Loucy (cell line): ENCODE measurements around the gene HMOX2.

Source experiments
- H2AFZ ChIP-seq: fragments of 200-600 bp; sonication (generic); 2 replicates; pipeline ENCODE4 v1.6.0; 2016; ENCODE audit warnings: antibody characterized with exemption, mild to moderate bottlenecking, low read length, moderate library complexity
- H3F3A ChIP-seq: fragments of 200-600 bp; 2 replicates; pipeline ENCODE4 v1.6.0; 2016; ENCODE audit warnings: antibody characterized with exemption, low read depth, mild to moderate bottlenecking
- H3K27me3 ChIP-seq: fragments of 200-600 bp; sonication (generic); 2 replicates; pipeline ENCODE4 v1.6.1; 2014; ENCODE audit warnings: low read length, mild to moderate bottlenecking; ENCODE audit not compliant: insufficient read depth, poor library complexity, severe bottlenecking
- H3K36me3 ChIP-seq: fragments of 200-600 bp; sonication (generic); 2 replicates; pipeline ENCODE4 v1.6.1; 2016; ENCODE audit warnings: low read length; ENCODE audit not compliant: insufficient read depth
- H3K4me1 ChIP-seq: fragments of 200-600 bp; sonication (generic); 2 replicates; pipeline ENCODE4 v1.5.1; 2014; ENCODE audit warnings: low read length, mild to moderate bottlenecking; ENCODE audit not compliant: insufficient read depth, poor library complexity, severe bottlenecking
- H3K4me2 ChIP-seq: fragments of 200-600 bp; sonication (generic); 2 replicates; pipeline ENCODE4 v1.6.0; 2014; ENCODE audit warnings: antibody characterized with exemption, low read length, low read depth, mild to moderate bottlenecking; ENCODE audit not compliant: poor library complexity, severe bottlenecking
- H3K4me3 ChIP-seq: fragments of 200-600 bp; sonication (generic); 2 replicates; pipeline ENCODE4 v1.5.1; 2014; ENCODE audit warnings: low read length, mild to moderate bottlenecking, mixed read lengths; ENCODE audit not compliant: poor library complexity, severe bottlenecking
- H3K79me2 ChIP-seq: fragments of 200-600 bp; sonication (generic); 2 replicates; pipeline ENCODE4 v1.6.1; 2014; ENCODE audit warnings: low read length; ENCODE audit not compliant: insufficient read depth
- H3K9ac ChIP-seq: fragments of 200-600 bp; sonication (generic); 2 replicates; pipeline ENCODE4 v1.6.0; 2014; ENCODE audit warnings: mild to moderate bottlenecking, low read depth, low read length, moderate library complexity; ENCODE audit not compliant: poor library complexity, severe bottlenecking
- H3K9me2 ChIP-seq: fragments of 200-600 bp; sonication (generic); replicated peaks from 2 replicates; pipeline ENCODE4 v1.6.1; 2016; ENCODE audit warnings: low read depth, low read length, mixed read lengths
- H3K9me3 ChIP-seq: fragments of 200-600 bp; sonication (generic); 2 replicates; pipeline ENCODE4 v1.6.1; 2014; ENCODE audit warnings: mild to moderate bottlenecking, antibody characterized with exemption, low read length, low read depth; ENCODE audit not compliant: insufficient read depth
- H4K20me1 ChIP-seq: fragments of 200-600 bp; sonication (generic); 2 replicates; pipeline ENCODE4 v1.6.0; 2014; ENCODE audit warnings: antibody characterized with exemption, low read length, mild to moderate bottlenecking; ENCODE audit not compliant: insufficient read depth, poor library complexity, severe bottlenecking
- CTCF ChIP-seq: fragments of 200-600 bp; sonication (generic); conservative IDR thresholded peaks from 2 replicates; pipeline ENCODE4 v1.5.1; 2014; ENCODE audit warnings: mild to moderate bottlenecking, antibody characterized with exemption, low read length
- EZH2phosphoT487 ChIP-seq: fragments of 200-600 bp; IDR thresholded peaks from 2 replicates; pipeline ENCODE4 v1.6.1; 2018; ENCODE audit warnings: antibody characterized with exemption, mild to moderate bottlenecking, moderate library complexity, borderline replicate concordance

Gene HMOX2

DNA sequence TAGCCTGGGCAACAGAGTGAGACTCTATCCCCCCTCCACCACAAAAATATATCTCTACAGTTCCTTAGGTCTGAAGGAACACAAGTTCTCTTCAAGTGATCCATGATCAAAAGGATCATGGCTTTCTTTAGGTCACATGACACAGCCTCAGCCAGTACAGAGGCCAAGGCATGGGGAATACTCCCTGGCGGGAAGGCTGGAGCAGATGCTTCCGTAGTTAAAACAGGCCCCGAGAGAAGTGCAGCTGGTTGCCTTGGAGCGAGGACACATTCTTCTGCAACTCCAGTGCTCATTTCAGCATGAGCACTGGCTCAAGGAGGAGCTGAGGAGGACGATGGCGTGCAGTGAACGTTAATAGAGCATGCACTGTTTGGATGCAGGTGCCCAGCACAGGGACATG, 48.9 kb downstream of the HMOX2 start:
- no peak overlapping the region for H3K4me2 ChIP-seq

GRCh38 chr16:4525634-4526277, 49.6 kb downstream of the HMOX2 start:
- no peak overlapping the region for H3K9ac ChIP-seq
- no peaks in the 10 kb centered on the region for H3K27me3 ChIP-seq
- no peaks in the 10 kb centered on the region for H3K36me3 ChIP-seq
- no peaks in the 10 kb centered on the region for H3F3A ChIP-seq
- H3K4me2 ChIP-seq, result no peak overlapping the region
- H3K79me2 ChIP-seq, result no peaks in the 10 kb centered on the region
- H3K9me2 ChIP-seq, result no peaks in the 10 kb centered on the region
- no peaks in the 10 kb centered on the region for H4K20me1 ChIP-seq
- no peak overlapping the region for H3K4me3 ChIP-seq
- no peak overlapping the region for H2AFZ ChIP-seq
- H3K9me3 ChIP-seq, result no peaks in the 10 kb centered on the region
- no peak for TF ChIP-seq EZH2phosphoT487
- no peak for TF ChIP-seq CTCF
- peaks cover 17% of the 10 kb centered on the region for H3K4me1 ChIP-seq

More for the DNA sequence above, 48.9 kb downstream of the HMOX2 start:
- H3K4me1 ChIP-seq, result peaks cover 17% of the 10 kb centered on the region
- H3K79me2 ChIP-seq, result no peaks in the 10 kb centered on the region
- H3K9ac ChIP-seq, result no peak overlapping the region
- H3K36me3 ChIP-seq, result no peaks in the 10 kb centered on the region
- no peak overlapping the region for H2AFZ ChIP-seq
- H3K4me3 ChIP-seq, result no peak overlapping the region
- no peaks in the 10 kb centered on the region for H3F3A ChIP-seq
- no peak for TF ChIP-seq EZH2phosphoT487
- no peak for TF ChIP-seq CTCF
- no peaks in the 10 kb centered on the region for H3K9me3 ChIP-seq
- H4K20me1 ChIP-seq, result no peaks in the 10 kb centered on the region
- H3K27me3 ChIP-seq, result no peaks in the 10 kb centered on the region
- H3K9me2 ChIP-seq, result no peaks in the 10 kb centered on the region

GRCh38 chr16:4529085-4530060, 53.2 kb downstream of the HMOX2 start:
- H2AFZ ChIP-seq, result no peak overlapping the region

More at GRCh38 chr16:4529085-4530060, 53.2 kb downstream of the HMOX2 start:
- no peaks in the 10 kb centered on the region for H3K79me2 ChIP-seq
- H3K27me3 ChIP-seq, result no peaks in the 10 kb centered on the region
- H3K4me3 ChIP-seq, result no peak overlapping the region
- no peak overlapping the region for H3K9ac ChIP-seq
- H3K9me3 ChIP-seq, result no peaks in the 10 kb centered on the region
- H4K20me1 ChIP-seq, result no peaks in the 10 kb centered on the region
- no peaks in the 10 kb centered on the region for H3F3A ChIP-seq
- no peaks in the 10 kb centered on the region for H3K9me2 ChIP-seq
- H3K4me2 ChIP-seq, result no peak overlapping the region
- TF ChIP-seq EZH2phosphoT487, result no peak
- no peak for TF ChIP-seq CTCF
- H3K4me1 ChIP-seq, result peaks cover 11% of the 10 kb centered on the region
- no peaks in the 10 kb centered on the region for H3K36me3 ChIP-seq
